GM19468 (cell line): ENCODE results near the gene CT45A2.
"Not testable (repeated sequence)": the region's sequence is repeated elsewhere in the genome, so short reads cannot be mapped to it uniquely, and the experiment has no call there.

ENCODE experiments used
- ATAC-seq: cut with Tn5 transposase; IDR thresholded peaks from one replicate; pipeline ENCODE4 v1.9.1; 2021; ENCODE audit warnings: mild to moderate bottlenecking, moderate library complexity, moderate number of reproducible peaks; ENCODE audit not compliant: unreplicated experiment; ENCODE audit errors: extremely low read depth

CT45A2 gene, protein sequence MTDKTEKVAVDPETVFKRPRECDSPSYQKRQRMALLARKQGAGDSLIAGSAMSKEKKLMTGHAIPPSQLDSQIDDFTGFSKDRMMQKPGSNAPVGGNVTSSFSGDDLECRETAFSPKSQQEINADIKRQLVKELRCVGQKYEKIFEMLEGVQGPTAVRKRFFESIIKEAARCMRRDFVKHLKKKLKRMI

DNA sequence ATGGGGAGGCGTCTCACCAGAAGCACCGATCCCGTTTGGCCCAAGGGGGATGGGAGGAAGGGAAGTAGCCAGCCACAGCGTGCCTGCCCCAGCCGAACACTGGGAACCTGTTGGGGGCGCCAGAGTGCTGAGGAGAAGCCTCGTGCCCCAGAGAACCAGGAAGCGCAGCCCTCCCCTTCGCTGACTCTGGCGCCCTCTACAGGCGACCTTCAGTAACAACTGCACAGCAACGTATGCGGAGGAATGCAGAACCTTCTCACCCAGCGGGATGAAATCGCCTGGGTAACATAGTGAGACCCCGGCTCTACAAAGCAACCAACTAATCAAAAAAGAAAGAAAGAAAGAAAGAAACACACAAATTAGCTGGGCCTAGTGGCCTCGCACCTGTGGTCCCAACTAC, at the start of gene CT45A2:
Gene CT45A2 (minus strand): TSS at position 101 of the 400 bp plus-strand sequence. CDS start 3,747 bp downstream, outside the sequence.
- ATAC-seq = not testable (repeated sequence)

DNA sequence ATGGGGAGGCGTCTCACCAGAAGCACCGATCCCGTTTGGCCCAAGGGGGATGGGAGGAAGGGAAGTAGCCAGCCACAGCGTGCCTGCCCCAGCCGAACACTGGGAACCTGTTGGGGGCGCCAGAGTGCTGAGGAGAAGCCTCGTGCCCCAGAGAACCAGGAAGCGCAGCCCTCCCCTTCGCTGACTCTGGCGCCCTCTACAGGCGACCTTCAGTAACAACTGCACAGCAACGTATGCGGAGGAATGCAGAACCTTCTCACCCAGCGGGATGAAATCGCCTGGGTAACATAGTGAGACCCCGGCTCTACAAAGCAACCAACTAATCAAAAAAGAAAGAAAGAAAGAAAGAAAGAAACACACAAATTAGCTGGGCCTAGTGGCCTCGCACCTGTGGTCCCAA, 34.6 kb upstream of the CT45A2 start, which contains the start of gene CT45A8:
Gene CT45A8 (minus strand): TSS at position 101 of the 400 bp plus-strand sequence. CDS start 3,755 bp downstream, outside the sequence.
- not testable (repeated sequence) for ATAC-seq

DNA sequence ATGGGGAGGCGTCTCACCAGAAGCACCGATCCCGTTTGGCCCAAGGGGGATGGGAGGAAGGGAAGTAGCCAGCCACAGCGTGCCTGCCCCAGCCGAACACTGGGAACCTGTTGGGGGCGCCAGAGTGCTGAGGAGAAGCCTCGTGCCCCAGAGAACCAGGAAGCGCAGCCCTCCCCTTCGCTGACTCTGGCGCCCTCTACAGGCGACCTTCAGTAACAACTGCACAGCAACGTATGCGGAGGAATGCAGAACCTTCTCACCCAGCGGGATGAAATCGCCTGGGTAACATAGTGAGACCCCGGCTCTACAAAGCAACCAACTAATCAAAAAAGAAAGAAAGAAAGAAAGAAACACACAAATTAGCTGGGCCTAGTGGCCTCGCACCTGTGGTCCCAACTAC, 17.4 kb upstream of the CT45A2 start, which contains the start of gene CT45A7:
Gene CT45A7 (minus strand): TSS at position 101 of the 400 bp plus-strand sequence. CDS start 3,747 bp downstream, outside the sequence.
- not testable (repeated sequence) for ATAC-seq

DNA sequence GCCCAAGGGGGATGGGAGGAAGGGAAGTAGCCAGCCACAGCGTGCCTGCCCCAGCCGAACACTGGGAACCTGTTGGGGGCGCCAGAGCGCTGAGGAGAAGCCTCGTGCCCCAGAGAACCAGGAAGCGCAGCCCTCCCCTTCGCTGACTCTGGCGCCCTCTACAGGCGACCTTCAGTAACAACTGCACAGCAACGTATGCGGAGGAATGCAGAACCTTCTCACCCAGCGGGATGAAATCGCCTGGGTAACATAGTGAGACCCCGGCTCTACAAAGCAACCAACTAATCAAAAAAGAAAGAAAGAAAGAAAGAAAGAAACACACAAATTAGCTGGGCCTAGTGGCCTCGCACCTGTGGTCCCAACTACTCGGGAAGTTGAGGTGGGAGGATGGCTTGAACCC, 17.1 kb downstream of the CT45A2 start, which contains the start of gene CT45A6:
Gene CT45A6 (minus strand): TSS at position 101 of the 400 bp plus-strand sequence. CDS start 3,794 bp downstream, outside the sequence.
- not testable (repeated sequence) for ATAC-seq

DNA sequence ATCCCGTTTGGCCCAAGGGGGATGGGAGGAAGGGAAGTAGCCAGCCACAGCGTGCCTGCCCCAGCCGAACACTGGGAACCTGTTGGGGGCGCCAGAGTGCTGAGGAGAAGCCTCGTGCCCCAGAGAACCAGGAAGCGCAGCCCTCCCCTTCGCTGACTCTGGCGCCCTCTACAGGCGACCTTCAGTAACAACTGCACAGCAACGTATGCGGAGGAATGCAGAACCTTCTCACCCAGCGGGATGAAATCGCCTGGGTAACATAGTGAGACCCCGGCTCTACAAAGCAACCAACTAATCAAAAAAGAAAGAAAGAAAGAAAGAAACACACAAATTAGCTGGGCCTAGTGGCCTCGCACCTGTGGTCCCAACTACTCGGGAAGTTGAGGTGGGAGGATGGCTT, 34.4 kb downstream of the CT45A2 start, which contains the start of gene CT45A5:
Gene CT45A5 (minus strand): TSS at position 101 of the 400 bp plus-strand sequence. CDS start 3,774 bp downstream, outside the sequence.
- ATAC-seq = not testable (repeated sequence)

DNA sequence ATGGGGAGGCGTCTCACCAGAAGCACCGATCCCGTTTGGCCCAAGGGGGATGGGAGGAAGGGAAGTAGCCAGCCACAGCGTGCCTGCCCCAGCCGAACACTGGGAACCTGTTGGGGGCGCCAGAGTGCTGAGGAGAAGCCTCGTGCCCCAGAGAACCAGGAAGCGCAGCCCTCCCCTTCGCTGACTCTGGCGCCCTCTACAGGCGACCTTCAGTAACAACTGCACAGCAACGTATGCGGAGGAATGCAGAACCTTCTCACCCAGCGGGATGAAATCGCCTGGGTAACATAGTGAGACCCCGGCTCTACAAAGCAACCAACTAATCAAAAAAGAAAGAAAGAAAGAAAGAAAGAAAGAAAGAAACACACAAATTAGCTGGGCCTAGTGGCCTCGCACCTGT, 51.7 kb downstream of the CT45A2 start, which contains the start of gene CT45A3:
Gene CT45A3 (minus strand): TSS at position 101 of the 400 bp plus-strand sequence. CDS start 3,747 bp downstream, outside the sequence.
- ATAC-seq = not testable (repeated sequence)
